HEK293T (cell line): Measurements from ENCODE around the gene PPIP5K1.

ENCODE experiments used
- CTCF ChIA-PET: fragments of 350-600 bp; formaldehyde crosslinking; extraction: SDS; loops from one replicate; lab custom pipeline; 2021; ENCODE audit warnings: antibody characterized with exemption, inconsistent platforms; lab: Yijun Ruan, JAX
- POLR2A ChIA-PET: fragments of 350-600 bp; formaldehyde crosslinking; extraction: SDS; loops from one replicate; lab custom pipeline; 2020; ENCODE audit warnings: antibody characterized with exemption, inconsistent platforms; lab: Yijun Ruan, JAX
- DNase-seq: peaks from one replicate; pipeline ENCODE4 v3.0.0; 2012; ENCODE audit warnings: mixed read lengths; ENCODE audit errors: extremely low spot score
- ARNT ChIP-seq: fragments of 450-650 bp; IDR thresholded peaks from 2 replicates; pipeline ENCODE4 v1.6.1; 2017; ENCODE audit warnings: mild to moderate bottlenecking
- BHLHE40 ChIP-seq: fragments of 450-650 bp; IDR thresholded peaks from 2 replicates; pipeline ENCODE4 v1.6.1; 2016; ENCODE audit warnings: mild to moderate bottlenecking, moderate library complexity, borderline replicate concordance
- CTBP1 ChIP-seq: fragments of 450-650 bp; IDR thresholded peaks from 2 replicates; pipeline ENCODE4 v1.6.1; 2016; ENCODE audit warnings: borderline replicate concordance
- ELF4 ChIP-seq: fragments of 450-650 bp; IDR thresholded peaks from 2 replicates; pipeline ENCODE4 v1.6.1; 2017; ENCODE audit warnings: antibody characterized with exemption
- FOXA1 ChIP-seq: fragments of 450-650 bp; IDR thresholded peaks from 2 replicates; pipeline ENCODE4 v1.6.1; 2016; ENCODE audit warnings: mild to moderate bottlenecking
- FOXK2 ChIP-seq: fragments of 450-650 bp; IDR thresholded peaks from 2 replicates; pipeline ENCODE4 v1.6.1; 2016; ENCODE audit warnings: mild to moderate bottlenecking
- FOXM1 ChIP-seq: fragments of 450-650 bp; IDR thresholded peaks from 2 replicates; pipeline ENCODE4 v1.6.1; 2017; ENCODE audit warnings: mild to moderate bottlenecking, borderline replicate concordance
- HDGF ChIP-seq: fragments of 450-650 bp; IDR thresholded peaks from 2 replicates; pipeline ENCODE4 v1.6.1; 2017; ENCODE audit warnings: antibody characterized with exemption, borderline replicate concordance
- L3MBTL2 ChIP-seq: fragments of 450-650 bp; conservative IDR thresholded peaks from 2 replicates; pipeline ENCODE4 v1.6.1; 2016; ENCODE audit warnings: mild to moderate bottlenecking
- LEF1 ChIP-seq: fragments of 450-650 bp; IDR thresholded peaks from 2 replicates; pipeline ENCODE4 v1.6.1; 2017; ENCODE audit warnings: mild to moderate bottlenecking, borderline replicate concordance
- NFRKB ChIP-seq: fragments of 450-650 bp; IDR thresholded peaks from 2 replicates; pipeline ENCODE4 v1.6.1; 2016; ENCODE audit warnings: mild to moderate bottlenecking, moderate library complexity
- PKNOX1 ChIP-seq: fragments of 450-650 bp; IDR thresholded peaks from 2 replicates; pipeline ENCODE4 v1.6.1; 2016
- SP1 ChIP-seq: fragments of 450-650 bp; IDR thresholded peaks from 2 replicates; pipeline ENCODE4 v1.6.1; 2017
- SUZ12 ChIP-seq: fragments of 450-650 bp; IDR thresholded peaks from 2 replicates; pipeline ENCODE4 v1.6.1; 2016; ENCODE audit warnings: mild to moderate bottlenecking
- TARDBP ChIP-seq: fragments of 450-650 bp; IDR thresholded peaks from 2 replicates; pipeline ENCODE4 v1.6.1; 2016
- ZNF384 ChIP-seq: fragments of 450-650 bp; IDR thresholded peaks from 2 replicates; pipeline ENCODE4 v1.6.1; 2016

PPIP5K1 gene

GRCh38 chr15:43552986-43553385 is 37.0 kb downstream of the PPIP5K1 start:
- POLR2A ChIA-PET = no interaction called here
- TF ChIP-seq FOXA1 (no peak), ELF4 (no peak), LEF1 (no peak), BHLHE40 (no peak), ZNF384 (no peak), FOXK2 (no peak), ARNT (no peak), CTBP1 (no peak), L3MBTL2 (no peak), SP1 (no peak), TARDBP (no peak), FOXM1 (no peak), NFRKB (no peak), HDGF (no peak), PKNOX1 (no peak)
- CTCF ChIA-PET = interaction anchor here (0.6 kb wide), 1 partner anchor 529 kb away, joined by 3 read pairs; no protein-coding TSS in a partner anchor

GRCh38 chr15:43552256-43552655 is 37.8 kb downstream of the PPIP5K1 start:
- DNase-seq = no peak
- ChIA-PET CTCF (interaction anchor here (0.6 kb wide), 1 partner anchor 530 kb away, joined by 3 read pairs; no protein-coding TSS in a partner anchor), POLR2A (no interaction called here)
- no peak for TF ChIP-seq ARNT
- TF ChIP-seq BHLHE40 = no peak
- TF ChIP-seq ZNF384 = no peak
- no peak for TF ChIP-seq FOXK2
- no peak for TF ChIP-seq NFRKB
- no peak for TF ChIP-seq FOXA1
- no peak for TF ChIP-seq L3MBTL2
- TF ChIP-seq CTBP1 = no peak
- TF ChIP-seq FOXM1 = no peak
- TF ChIP-seq ELF4 = no peak
- TF ChIP-seq PKNOX1 = no peak
- no peak for TF ChIP-seq TARDBP
- no peak for TF ChIP-seq HDGF

More at GRCh38 chr15:43552986-43553385, 37.0 kb downstream of the PPIP5K1 start:
- no peak for DNase-seq

GRCh38 chr15:43550527-43551363 is 39.3 kb downstream of the PPIP5K1 start:
- CTCF ChIA-PET = no interaction called here
- no peak for DNase-seq
- POLR2A ChIA-PET = no interaction called here
- no peak for TF ChIP-seq CTBP1
- no peak for TF ChIP-seq SP1
- TF ChIP-seq LEF1 = no peak
- TF ChIP-seq FOXM1 = no peak
- no peak for TF ChIP-seq BHLHE40
- no peak for TF ChIP-seq PKNOX1

- TF ChIP-seq PKNOX1 (no peak), FOXA1 (no peak), ZNF384 (no peak), ARNT (no peak), TARDBP (no peak), CTBP1 (no peak), SP1 (no peak), FOXM1 (no peak), NFRKB (no peak), HDGF (no peak), FOXK2 (no peak), L3MBTL2 (no peak), BHLHE40 (no peak), SUZ12 (no peak), LEF1 (no peak), ELF4 (no peak)
- no peak for DNase-seq
- ChIA-PET CTCF (no interaction called here), POLR2A (no interaction called here)
Measured at GRCh38 chr15:43547539-43547938, 42.5 kb downstream of the PPIP5K1 start.

GRCh38 chr15:43545426-43545825 is 44.6 kb downstream of the PPIP5K1 start:
- CTCF ChIA-PET = no interaction called here
- TF ChIP-seq FOXA1 (no peak), FOXM1 (no peak), PKNOX1 (no peak)
- DNase-seq = no peak
- POLR2A ChIA-PET = no interaction called here
